SK-N-SH treated with all-trans-retinoic acid at 6 μM for 48 hours (cell line): ENCODE results near the gene GUCY1A2.
"Not testable (repeated sequence)": the region's sequence is repeated elsewhere in the genome, so short reads cannot be mapped to it uniquely, and the experiment has no call there.

Experiments
- ESRRG ChIP-seq: fragments of 250-450 bp; sonication (Bioruptor Pico); IDR thresholded peaks from 2 replicates; pipeline ENCODE4 v1.6.1; 2021; ENCODE audit warnings: mild to moderate bottlenecking
- ZC3H10 ChIP-seq: fragments of 250-450 bp; sonication (Bioruptor Pico); IDR thresholded peaks from 2 replicates; pipeline ENCODE4 v1.5.1; 2021; ENCODE audit warnings: mild to moderate bottlenecking, moderate library complexity
- ZFP3 ChIP-seq: fragments of 250-450 bp; sonication (Bioruptor Pico); IDR thresholded peaks from 2 replicates; pipeline ENCODE4 v1.5.0; 2020; ENCODE audit warnings: mild to moderate bottlenecking, moderate library complexity
- ZNF70 ChIP-seq: fragments of 450-650 bp; formaldehyde crosslinking; IDR thresholded peaks from 2 replicates; pipeline ENCODE4 v1.5.0; 2020; ENCODE audit warnings: mild to moderate bottlenecking, moderate library complexity
- TF ChIP-seq, protein P1 (sequence below): fragments of 250-450 bp; sonication (Bioruptor Pico); IDR thresholded peaks from 2 replicates; pipeline ENCODE4 v1.8.0; 2020; ENCODE audit warnings: mild to moderate bottlenecking, moderate library complexity, borderline replicate concordance
- TF ChIP-seq, protein P2 (sequence below): fragments of 250-450 bp; sonication (Bioruptor Pico); IDR thresholded peaks from 2 replicates; pipeline ENCODE4 v1.5.1; 2020; ENCODE audit warnings: low read depth, mild to moderate bottlenecking, moderate library complexity
- TF ChIP-seq, protein P3 (sequence below): fragments of 250-450 bp; sonication (Bioruptor Pico); IDR thresholded peaks from 2 replicates; pipeline ENCODE4 v1.5.1; 2021; ENCODE audit warnings: mild to moderate bottlenecking, moderate library complexity
- TF ChIP-seq, protein P4 (sequence below): fragments of 250-450 bp; sonication (Bioruptor Pico); IDR thresholded peaks from 2 replicates; pipeline ENCODE4 v1.8.0; 2021; ENCODE audit warnings: low read depth, mild to moderate bottlenecking, moderate library complexity, borderline replicate concordance

- TF ChIP-seq, protein P1, sequence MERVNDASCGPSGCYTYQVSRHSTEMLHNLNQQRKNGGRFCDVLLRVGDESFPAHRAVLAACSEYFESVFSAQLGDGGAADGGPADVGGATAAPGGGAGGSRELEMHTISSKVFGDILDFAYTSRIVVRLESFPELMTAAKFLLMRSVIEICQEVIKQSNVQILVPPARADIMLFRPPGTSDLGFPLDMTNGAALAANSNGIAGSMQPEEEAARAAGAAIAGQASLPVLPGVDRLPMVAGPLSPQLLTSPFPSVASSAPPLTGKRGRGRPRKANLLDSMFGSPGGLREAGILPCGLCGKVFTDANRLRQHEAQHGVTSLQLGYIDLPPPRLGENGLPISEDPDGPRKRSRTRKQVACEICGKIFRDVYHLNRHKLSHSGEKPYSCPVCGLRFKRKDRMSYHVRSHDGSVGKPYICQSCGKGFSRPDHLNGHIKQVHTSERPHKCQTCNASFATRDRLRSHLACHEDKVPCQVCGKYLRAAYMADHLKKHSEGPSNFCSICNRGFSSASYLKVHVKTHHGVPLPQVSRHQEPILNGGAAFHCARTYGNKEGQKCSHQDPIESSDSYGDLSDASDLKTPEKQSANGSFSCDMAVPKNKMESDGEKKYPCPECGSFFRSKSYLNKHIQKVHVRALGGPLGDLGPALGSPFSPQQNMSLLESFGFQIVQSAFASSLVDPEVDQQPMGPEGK = not testable (repeated sequence)
- not testable (repeated sequence) for TF ChIP-seq ZNF70 (CRISPR knock-in tag); ESRRG; ZFP3 (CRISPR knock-in tag); ZC3H10 (CRISPR knock-in tag)
- TF ChIP-seq, protein P2, sequence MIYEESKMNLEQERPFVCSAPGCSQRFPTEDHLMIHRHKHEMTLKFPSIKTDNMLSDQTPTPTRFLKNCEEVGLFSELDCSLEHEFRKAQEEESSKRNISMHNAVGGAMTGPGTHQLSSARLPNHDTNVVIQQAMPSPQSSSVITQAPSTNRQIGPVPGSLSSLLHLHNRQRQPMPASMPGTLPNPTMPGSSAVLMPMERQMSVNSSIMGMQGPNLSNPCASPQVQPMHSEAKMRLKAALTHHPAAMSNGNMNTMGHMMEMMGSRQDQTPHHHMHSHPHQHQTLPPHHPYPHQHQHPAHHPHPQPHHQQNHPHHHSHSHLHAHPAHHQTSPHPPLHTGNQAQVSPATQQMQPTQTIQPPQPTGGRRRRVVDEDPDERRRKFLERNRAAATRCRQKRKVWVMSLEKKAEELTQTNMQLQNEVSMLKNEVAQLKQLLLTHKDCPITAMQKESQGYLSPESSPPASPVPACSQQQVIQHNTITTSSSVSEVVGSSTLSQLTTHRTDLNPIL = not testable (repeated sequence)
- TF ChIP-seq, protein P3, sequence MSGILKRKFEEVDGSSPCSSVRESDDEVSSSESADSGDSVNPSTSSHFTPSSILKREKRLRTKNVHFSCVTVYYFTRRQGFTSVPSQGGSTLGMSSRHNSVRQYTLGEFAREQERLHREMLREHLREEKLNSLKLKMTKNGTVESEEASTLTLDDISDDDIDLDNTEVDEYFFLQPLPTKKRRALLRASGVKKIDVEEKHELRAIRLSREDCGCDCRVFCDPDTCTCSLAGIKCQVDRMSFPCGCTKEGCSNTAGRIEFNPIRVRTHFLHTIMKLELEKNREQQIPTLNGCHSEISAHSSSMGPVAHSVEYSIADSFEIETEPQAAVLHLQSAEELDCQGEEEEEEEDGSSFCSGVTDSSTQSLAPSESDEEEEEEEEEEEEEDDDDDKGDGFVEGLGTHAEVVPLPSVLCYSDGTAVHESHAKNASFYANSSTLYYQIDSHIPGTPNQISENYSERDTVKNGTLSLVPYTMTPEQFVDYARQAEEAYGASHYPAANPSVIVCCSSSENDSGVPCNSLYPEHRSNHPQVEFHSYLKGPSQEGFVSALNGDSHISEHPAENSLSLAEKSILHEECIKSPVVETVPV = not testable (repeated sequence)
- TF ChIP-seq, protein P4, sequence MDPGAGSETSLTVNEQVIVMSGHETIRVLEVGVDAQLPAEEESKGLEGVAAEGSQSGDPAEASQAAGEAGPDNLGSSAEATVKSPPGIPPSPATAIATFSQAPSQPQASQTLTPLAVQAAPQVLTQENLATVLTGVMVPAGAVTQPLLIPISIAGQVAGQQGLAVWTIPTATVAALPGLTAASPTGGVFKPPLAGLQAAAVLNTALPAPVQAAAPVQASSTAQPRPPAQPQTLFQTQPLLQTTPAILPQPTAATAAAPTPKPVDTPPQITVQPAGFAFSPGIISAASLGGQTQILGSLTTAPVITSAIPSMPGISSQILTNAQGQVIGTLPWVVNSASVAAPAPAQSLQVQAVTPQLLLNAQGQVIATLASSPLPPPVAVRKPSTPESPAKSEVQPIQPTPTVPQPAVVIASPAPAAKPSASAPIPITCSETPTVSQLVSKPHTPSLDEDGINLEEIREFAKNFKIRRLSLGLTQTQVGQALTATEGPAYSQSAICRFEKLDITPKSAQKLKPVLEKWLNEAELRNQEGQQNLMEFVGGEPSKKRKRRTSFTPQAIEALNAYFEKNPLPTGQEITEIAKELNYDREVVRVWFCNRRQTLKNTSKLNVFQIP (CRISPR knock-in tag) = not testable (repeated sequence)
These were observed 33.1 kb upstream of the GUCY1A2 start for GRCh38 chr11:107051332-107051731.
